Cardiac muscle cell (in vitro differentiated cells and primary cell): ENCODE measurements around the gene PARD3. TPM values are rescaled to one million over a fixed set of nuclear protein-coding genes. Genes with fewer than 3 reads are reported as not detected.

Source experiments
- DNase-seq, 2 donors: peaks; one replicate each; pipeline versions ENCODE4 v3.0.0 to v3.0.0-alpha.2; 2010 to 2017; ENCODE audit warnings: low read depth in 1 of 2, low spot score in 1 of 2
- H3K27ac ChIP-seq: fragments of 200-600 bp; sonication (generic); 2 replicates; pipeline ENCODE4 v1.5.1; 2016
- H3K27me3 ChIP-seq: fragments of 200-600 bp; sonication (generic); 2 replicates; pipeline ENCODE4 v1.6.0; 2016; ENCODE audit warnings: control low read depth
- H3K36me3 ChIP-seq: fragments of 200-600 bp; sonication (generic); 2 replicates; pipeline ENCODE4 v1.5.1; 2016; ENCODE audit warnings: control low read depth
- H3K4me1 ChIP-seq: fragments of 200-600 bp; sonication (generic); 2 replicates; pipeline ENCODE4 v1.8.1; 2017; ENCODE audit warnings: low read depth, mild to moderate bottlenecking, mixed run types
- H3K4me3 ChIP-seq: fragments of 200-600 bp; sonication (generic); 2 replicates; pipeline ENCODE4 v1.5.1; 2016; ENCODE audit warnings: mild to moderate bottlenecking
- H3K9me3 ChIP-seq: fragments of 200-600 bp; sonication (generic); 2 replicates; pipeline ENCODE4 v1.5.1; 2017; ENCODE audit warnings: low read depth, mild to moderate bottlenecking, control low read depth
- CTCF ChIP-seq: IDR thresholded peaks from 2 replicates; pipeline ENCODE4 v1.5.1; 2012; ENCODE audit warnings: low read depth, mild to moderate bottlenecking, low read length
- polyA plus RNA-seq: library from polyadenylated mRNA; unstranded; fragments of >200 nt; fragmentation: Nextera tagmentation; extraction: Ambion mirVana; gene quantifications from 2 replicates; pipeline ENCODE4 v1.2.1, GENCODE V29; 2016
- total RNA-seq: library from RNA; depleted of rRNA; stranded (reverse); fragments of >200 nt; gene quantifications from 2 replicates; pipeline ENCODE4 v1.2.3, GENCODE V29; 2016

Gene PARD3
- total and polyA plus RNA-seq, 2 experiments from 2014 or later = 36.5 to 64.8 TPM

GRCh38 chr10:34479520-34480179, 335.4 kb downstream of the PARD3 start:
- Histone ChIP-seq H3K4me1 (peaks cover 10% of the 10 kb centered on the region), H3K9me3 (no peaks in the 10 kb centered on the region), H3K36me3 (no peaks in the 10 kb centered on the region), H3K27ac (peak overlapping the region; percentile 47), H3K4me3 (no peak overlapping the region), H3K27me3 (no peaks in the 10 kb centered on the region)
- TF ChIP-seq CTCF = no peak
- peak in 1 of 2 donors; percentile 82 for DNase-seq

DNA sequence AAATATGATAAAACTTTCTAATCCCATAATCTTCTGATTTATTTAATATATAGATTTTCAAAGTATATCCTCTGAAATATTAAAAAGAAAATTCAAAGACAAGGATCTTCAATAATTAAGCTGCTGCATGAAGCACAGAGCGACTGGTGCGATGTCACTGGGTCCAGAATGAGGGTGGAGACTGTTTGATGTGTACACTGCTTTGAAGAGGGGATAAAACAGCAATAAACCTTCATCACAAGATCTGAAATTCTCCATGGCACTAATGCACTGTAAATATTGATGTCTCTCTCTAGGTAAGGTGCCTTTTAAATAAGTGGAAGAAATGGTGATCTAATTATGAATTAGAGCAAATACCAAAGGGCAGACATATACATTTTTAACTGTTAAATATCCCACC, 337.8 kb downstream of the PARD3 start:
- Histone ChIP-seq H3K9me3 (no peaks in the 10 kb centered on the region), H3K36me3 (no peaks in the 10 kb centered on the region), H3K27ac (no peak overlapping the region), H3K4me1 (peaks cover 17% of the 10 kb centered on the region), H3K4me3 (no peak overlapping the region), H3K27me3 (no peaks in the 10 kb centered on the region)
- TF ChIP-seq CTCF = no peak
- no peak for DNase-seq

DNA sequence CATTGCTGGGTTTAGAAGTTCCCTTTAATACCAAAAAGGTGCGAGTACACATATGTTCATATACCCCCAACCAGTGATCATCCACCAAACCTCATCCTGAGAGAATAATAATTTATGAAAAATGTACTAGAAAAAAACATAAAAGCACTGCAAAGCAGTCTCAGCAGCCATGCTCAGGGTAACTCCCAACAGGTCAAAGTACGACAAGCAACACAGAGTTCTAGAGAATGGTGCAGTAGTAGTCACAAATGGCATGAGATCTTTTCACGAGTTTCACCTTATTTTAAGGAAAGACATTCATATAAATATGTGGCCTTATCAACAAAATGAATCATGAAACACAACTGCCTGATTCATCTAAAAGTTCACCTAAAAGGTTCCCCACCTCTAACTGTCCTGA, 338.5 kb downstream of the PARD3 start:
- Histone ChIP-seq H3K4me1 (peaks cover 23% of the 10 kb centered on the region), H3K27me3 (no peaks in the 10 kb centered on the region), H3K9me3 (no peaks in the 10 kb centered on the region), H3K4me3 (no peak overlapping the region), H3K27ac (no peak overlapping the region), H3K36me3 (no peaks in the 10 kb centered on the region)
- DNase-seq = no peak
- TF ChIP-seq CTCF = no peak

- no peak overlapping the region for H3K27ac ChIP-seq
- H3K9me3 ChIP-seq = no peaks in the 10 kb centered on the region
- H3K4me3 ChIP-seq = no peak overlapping the region
- no peak for TF ChIP-seq CTCF
- no peak for DNase-seq
- H3K36me3 ChIP-seq = no peaks in the 10 kb centered on the region
- H3K27me3 ChIP-seq = no peaks in the 10 kb centered on the region
- H3K4me1 ChIP-seq = peaks cover 28% of the 10 kb centered on the region
Observed at GRCh38 chr10:34475786-34476185, 339.3 kb downstream of the PARD3 start.

DNA sequence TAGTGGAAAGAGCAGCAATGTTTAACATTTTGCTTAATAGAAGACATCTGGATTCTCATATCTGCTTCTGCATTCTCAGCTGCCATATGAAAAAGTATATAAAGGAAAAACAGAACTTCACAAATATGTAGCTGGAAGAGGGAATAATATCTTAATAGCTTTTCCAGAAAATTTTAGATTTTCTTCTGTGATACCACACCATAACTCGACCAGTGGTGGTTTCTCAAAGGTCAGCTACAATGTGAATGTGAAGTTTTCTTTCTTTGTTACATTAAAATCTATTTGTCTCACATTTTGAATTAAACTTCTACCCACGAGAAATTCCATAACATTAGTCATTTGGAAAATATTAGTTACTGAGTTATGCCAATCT, 339.8 kb downstream of the PARD3 start:
- Histone ChIP-seq H3K36me3 (no peaks in the 10 kb centered on the region), H3K27me3 (no peaks in the 10 kb centered on the region), H3K4me1 (peaks cover 26% of the 10 kb centered on the region), H3K27ac (no peak overlapping the region), H3K4me3 (no peak overlapping the region), H3K9me3 (no peaks in the 10 kb centered on the region)
- DNase-seq = no peak
- TF ChIP-seq CTCF = no peak
